Epithelial cell of prostate (primary cell): ENCODE measurements around the gene G0S2.

Experiments
- DNase-seq: peaks from one replicate; pipeline ENCODE4 v3.0.0-alpha.2; 2011; ENCODE audit warnings: low read depth, low spot score
- H3K27ac ChIP-seq: fragments of 450-650 bp; 2 replicates; pipeline ENCODE4 v1.5.1; 2017; ENCODE audit warnings: mild to moderate bottlenecking

The G0S2 gene

GRCh38 chr1:209647156-209647555, 28.1 kb upstream of the G0S2 start:
- DNase-seq = no peak
- H3K27ac ChIP-seq = peak overlapping the region; percentile 100

GRCh38 chr1:209648346-209648745, 26.9 kb upstream of the G0S2 start:
- DNase-seq = no peak
- peak overlapping the region; percentile 100 for H3K27ac ChIP-seq

GRCh38 chr1:209648931-209649776, 26.1 kb upstream of the G0S2 start:
- peak; percentile 68 for DNase-seq
- peak overlapping the region; percentile 100 for H3K27ac ChIP-seq

GRCh38 chr1:209650454-209650853, 24.8 kb upstream of the G0S2 start:
- no peak for DNase-seq

GRCh38 chr1:209651138-209651587, 24.0 kb upstream of the G0S2 start:
- DNase-seq = no peak
- H3K27ac ChIP-seq = peak overlapping the region; percentile 100

More at GRCh38 chr1:209650454-209650853, 24.8 kb upstream of the G0S2 start:
- peak overlapping the region; percentile 100 for H3K27ac ChIP-seq

GRCh38 chr1:209652121-209652735, 23.0 kb upstream of the G0S2 start, which contains the start of gene LAMB3:
LAMB3 (minus strand) TSS chr1:209652425; CDS start chr1:209650944, 1,481 bp downstream.
- peak within 1 kb of the TSS; percentile 100 for H3K27ac ChIP-seq
- DNase-seq = peak; percentile 76

GRCh38 chr1:209652873-209653401, 22.3 kb upstream of the G0S2 start:
- H3K27ac ChIP-seq = peak overlapping the region; percentile 100
- DNase-seq = peak; percentile 99

GRCh38 chr1:209653915-209654351, 21.3 kb upstream of the G0S2 start:
- H3K27ac ChIP-seq = peak overlapping the region; percentile 100
- DNase-seq = peak; percentile 68

GRCh38 chr1:209655411-209656231, 19.6 kb upstream of the G0S2 start:
- H3K27ac ChIP-seq = peak overlapping the region; percentile 100
- peak; percentile 95 for DNase-seq

- peak; percentile 92 for DNase-seq
- peak overlapping the region; percentile 100 for H3K27ac ChIP-seq
These were observed 17.9 kb upstream of the G0S2 start for GRCh38 chr1:209657140-209657879.

- peak overlapping the region; percentile 100 for H3K27ac ChIP-seq
- DNase-seq = peak; percentile 66
These were observed 17.3 kb upstream of the G0S2 start for GRCh38 chr1:209657918-209658317.

GRCh38 chr1:209659909-209660308, 15.3 kb upstream of the G0S2 start:
- no peak for DNase-seq
- H3K27ac ChIP-seq = peak overlapping the region; percentile 100

- DNase-seq = no peak
- H3K27ac ChIP-seq = no peak overlapping the region
These were observed 14.1 kb upstream of the G0S2 start for GRCh38 chr1:209661071-209661470.

GRCh38 chr1:209662879-209663327, 12.3 kb upstream of the G0S2 start:
- no peak overlapping the region for H3K27ac ChIP-seq
- no peak for DNase-seq

- H3K27ac ChIP-seq = no peak overlapping the region
- DNase-seq = no peak
These were observed 8.1 kb upstream of the G0S2 start for GRCh38 chr1:209667103-209667502.

GRCh38 chr1:209667708-209668107, 7.5 kb upstream of the G0S2 start:
- DNase-seq = no peak
- no peak overlapping the region for H3K27ac ChIP-seq

- no peak for DNase-seq
- peak overlapping the region; percentile 94 for H3K27ac ChIP-seq
These were observed 4.7 kb upstream of the G0S2 start for GRCh38 chr1:209670441-209671082.

GRCh38 chr1:209672705-209673630, 2.2 kb upstream of the G0S2 start:
- no peak for DNase-seq
- H3K27ac ChIP-seq = peak overlapping the region; percentile 94
